GM21447 (cell line): ENCODE data around the gene SLC44A1.

ENCODE experiments used
- ATAC-seq: cut with Tn5 transposase; IDR thresholded peaks from one replicate; pipeline ENCODE4 v1.9.1; 2021; ENCODE audit not compliant: unreplicated experiment

The SLC44A1 gene

GRCh38 chr9:105421864-105422263 lies 177.4 kb downstream of the SLC44A1 start:
- ATAC-seq: no peak

- ATAC-seq: peak; percentile 53
Observed at GRCh38 chr9:105425816-105426433, 181.5 kb downstream of the SLC44A1 start.

- no peak for ATAC-seq
Observed at GRCh38 chr9:105426657-105427056, 182.2 kb downstream of the SLC44A1 start.

GRCh38 chr9:105431424-105432246 lies 187.2 kb downstream of the SLC44A1 start:
- no peak for ATAC-seq

- ATAC-seq: no peak
Observed at GRCh38 chr9:105432247-105432842, 187.9 kb downstream of the SLC44A1 start.

GRCh38 chr9:105435453-105435852 lies 191.0 kb downstream of the SLC44A1 start:
- ATAC-seq: no peak

- no peak for ATAC-seq
Observed at GRCh38 chr9:105436783-105437182, 192.3 kb downstream of the SLC44A1 start.

- no peak for ATAC-seq
Observed at GRCh38 chr9:105437704-105438103, 193.3 kb downstream of the SLC44A1 start.

- ATAC-seq: no peak
Observed at GRCh38 chr9:105438141-105438806, 193.8 kb downstream of the SLC44A1 start.

- no peak for ATAC-seq
Observed at GRCh38 chr9:105439428-105439827, 195.0 kb downstream of the SLC44A1 start.

GRCh38 chr9:105441616-105442160 lies 197.2 kb downstream of the SLC44A1 start:
- no peak for ATAC-seq

- no peak for ATAC-seq
Observed at GRCh38 chr9:105443121-105443520, 198.7 kb downstream of the SLC44A1 start.

- no peak for ATAC-seq
Observed at GRCh38 chr9:105444130-105444529, 199.7 kb downstream of the SLC44A1 start.

GRCh38 chr9:105445203-105445881 lies 200.9 kb downstream of the SLC44A1 start:
- ATAC-seq: no peak

- ATAC-seq: no peak
Observed at GRCh38 chr9:105447386-105447813, 202.9 kb downstream of the SLC44A1 start.

- peak; percentile 92 for ATAC-seq
Observed at GRCh38 chr9:105447814-105448812, 203.7 kb downstream of the SLC44A1 start, which contains the start of gene FSD1L. FSD1L (plus strand) TSS chr9:105448034; CDS start chr9:105448221, 187 bp downstream.

GRCh38 chr9:105449081-105449480 lies 204.6 kb downstream of the SLC44A1 start:
- ATAC-seq: no peak

- ATAC-seq: no peak
Observed at GRCh38 chr9:105452185-105452584, 207.7 kb downstream of the SLC44A1 start.

GRCh38 chr9:105455836-105456475 lies 211.5 kb downstream of the SLC44A1 start:
- no peak for ATAC-seq
